Karpas-422 (cell line): Measurements from ENCODE around the gene ZSCAN10. TPM values are rescaled to one million over a fixed set of nuclear protein-coding genes. Genes with fewer than 3 reads are reported as not detected.
"Not testable (repeated sequence)": the region's sequence is repeated elsewhere in the genome, so short reads cannot be mapped to it uniquely, and the experiment has no call there.

Experiments used
- DNase-seq: peaks from one replicate; pipeline ENCODE4 v3.0.0-alpha.2; 2015
- H2AFZ ChIP-seq: fragments of 200-600 bp; sonication (generic); 2 replicates; pipeline ENCODE4 v1.6.1; 2014; ENCODE audit warnings: antibody characterized with exemption, low read length, mixed read lengths
- H3K27ac ChIP-seq: fragments of 200-600 bp; sonication (generic); 2 replicates; pipeline ENCODE4 v1.5.1; 2014; ENCODE audit warnings: mild to moderate bottlenecking, low read length, moderate library complexity
- H3K27me3 ChIP-seq: fragments of 200-600 bp; sonication (generic); 2 replicates; pipeline ENCODE4 v1.6.1; 2014; ENCODE audit warnings: low read length, mixed read lengths
- H3K36me3 ChIP-seq: fragments of 200-600 bp; sonication (generic); 2 replicates; pipeline ENCODE4 v1.6.1; 2014; ENCODE audit warnings: low read length, mixed read lengths; ENCODE audit not compliant: insufficient read depth
- H3K4me1 ChIP-seq: fragments of 200-600 bp; sonication (generic); 2 replicates; pipeline ENCODE4 v1.6.1; 2014; ENCODE audit warnings: mild to moderate bottlenecking, low read length, mixed read lengths
- H3K4me2 ChIP-seq: fragments of 200-600 bp; sonication (generic); 2 replicates; pipeline ENCODE4 v1.6.1; 2014; ENCODE audit warnings: low read length, low read depth, mild to moderate bottlenecking; ENCODE audit not compliant: poor library complexity, severe bottlenecking
- H3K4me3 ChIP-seq: fragments of 200-600 bp; sonication (generic); 2 replicates; pipeline ENCODE4 v1.5.1; 2014; ENCODE audit warnings: mild to moderate bottlenecking, antibody characterized with exemption, low read length, mixed read lengths
- H3K79me2 ChIP-seq: fragments of 200-600 bp; sonication (generic); 2 replicates; pipeline ENCODE4 v1.6.1; 2014; ENCODE audit warnings: mild to moderate bottlenecking, low read length, mixed read lengths
- H3K9ac ChIP-seq: fragments of 200-600 bp; sonication (generic); 2 replicates; pipeline ENCODE4 v1.6.0; 2014; ENCODE audit warnings: low read length
- H3K9me2 ChIP-seq: fragments of 200-600 bp; sonication (generic), shearing (Covaris generic); replicated peaks from 2 replicates; pipeline ENCODE4 v1.6.0; 2014; ENCODE audit warnings: mild to moderate bottlenecking, low read length, moderate library complexity; ENCODE audit not compliant: insufficient read depth
- H3K9me3 ChIP-seq: fragments of 300-700, 200-600 bp; sonication (generic); 2 replicates; pipeline ENCODE4 v1.6.1; 2014; ENCODE audit warnings: low read length, mixed read lengths
- H4K20me1 ChIP-seq: fragments of 200-600 bp; sonication (generic); 2 replicates; pipeline ENCODE4 v1.6.1; 2014; ENCODE audit warnings: mild to moderate bottlenecking, antibody characterized with exemption, low read length, low read depth; ENCODE audit not compliant: insufficient read depth
- total RNA-seq: library from RNA; depleted of rRNA; stranded (reverse); fragments of >200 nt; shearing (Covaris generic); gene quantifications from 2 replicates; pipeline ENCODE4 v1.2.3, GENCODE V29; 2014; ENCODE audit warnings: low replicate concordance

The ZSCAN10 gene
- total RNA-seq, 1 experiment from 2014 or later, result not detected

- Histone ChIP-seq H3K79me2 (no peaks in the 10 kb centered on the region), H3K4me1 (no peaks in the 10 kb centered on the region; the same call in 1 of the 2 replicates), H3K27me3 (no peaks in the 10 kb centered on the region), H3K9me2 (no peaks in the 10 kb centered on the region), H3K27ac (no peak overlapping the region), H3K4me2 (no peak overlapping the region), H2AFZ (no peak overlapping the region), H4K20me1 (no peaks in the 10 kb centered on the region), H3K36me3 (no peaks in the 10 kb centered on the region), H3K9ac (no peak overlapping the region), H3K4me3 (no peak overlapping the region), H3K9me3 (no peaks in the 10 kb centered on the region)
- no peak for DNase-seq
Measured at GRCh38 chr16:3143598-3144320, 44.7 kb upstream of the ZSCAN10 start.

GRCh38 chr16:3143189-3143588 is 44.1 kb upstream of the ZSCAN10 start:
- Histone ChIP-seq H3K4me2 (no peak overlapping the region), H3K36me3 (no peaks in the 10 kb centered on the region), H3K9ac (no peak overlapping the region), H3K4me1 (no peaks in the 10 kb centered on the region), H4K20me1 (no peaks in the 10 kb centered on the region), H3K4me3 (no peak overlapping the region), H3K9me3 (no peaks in the 10 kb centered on the region), H3K27me3 (no peaks in the 10 kb centered on the region), H2AFZ (no peak overlapping the region), H3K27ac (no peak overlapping the region), H3K79me2 (no peaks in the 10 kb centered on the region), H3K9me2 (no peaks in the 10 kb centered on the region)
- no peak for DNase-seq

GRCh38 chr16:3142770-3143169 is 43.7 kb upstream of the ZSCAN10 start:
- no peak overlapping the region for H3K27ac ChIP-seq
- no peaks in the 10 kb centered on the region for H3K36me3 ChIP-seq
- no peak for DNase-seq
- H4K20me1 ChIP-seq, result no peaks in the 10 kb centered on the region
- no peak overlapping the region for H3K9ac ChIP-seq
- no peak overlapping the region for H2AFZ ChIP-seq
- H3K4me3 ChIP-seq, result no peak overlapping the region
- no peaks in the 10 kb centered on the region for H3K79me2 ChIP-seq
- no peaks in the 10 kb centered on the region for H3K27me3 ChIP-seq
- H3K4me1 ChIP-seq, result peaks cover 4% of the 10 kb centered on the region
- H3K4me2 ChIP-seq, result no peak overlapping the region
- H3K9me3 ChIP-seq, result no peaks in the 10 kb centered on the region
- H3K9me2 ChIP-seq, result no peaks in the 10 kb centered on the region

DNA sequence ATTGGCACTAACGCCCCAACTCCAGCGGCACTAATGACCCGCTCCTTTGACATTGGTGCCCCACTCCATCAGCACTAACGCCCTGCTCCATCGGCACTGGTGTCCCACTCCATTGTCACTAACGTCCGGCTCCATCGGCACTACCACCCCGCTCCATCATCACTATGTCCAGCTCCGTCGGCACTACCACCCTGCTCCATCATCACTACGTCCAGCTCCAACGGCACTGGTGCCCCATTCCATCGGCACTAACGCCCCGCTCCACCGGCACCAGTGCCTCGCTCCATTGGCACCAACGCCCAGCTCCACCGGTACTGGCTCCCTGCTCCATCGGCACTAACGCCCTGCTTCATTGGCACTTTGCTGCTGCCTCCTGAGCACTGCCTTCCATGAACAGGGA is 43.2 kb upstream of the ZSCAN10 start:
- Histone ChIP-seq H3K4me2 (no peak overlapping the region), H3K9me3 (no peaks in the 10 kb centered on the region), H3K27me3 (no peaks in the 10 kb centered on the region), H3K4me3 (no peak overlapping the region), H3K79me2 (no peaks in the 10 kb centered on the region), H3K36me3 (no peaks in the 10 kb centered on the region), H3K4me1 (peaks cover 8% of the 10 kb centered on the region), H2AFZ (no peak overlapping the region), H3K9me2 (no peaks in the 10 kb centered on the region), H3K27ac (no peak overlapping the region), H4K20me1 (no peaks in the 10 kb centered on the region), H3K9ac (no peak overlapping the region)
- DNase-seq, result no peak

GRCh38 chr16:3141781-3142311 is 42.8 kb upstream of the ZSCAN10 start:
- no peaks in the 10 kb centered on the region for H3K36me3 ChIP-seq
- peaks cover 2% of the 10 kb centered on the region; the same call in 1 of the 2 replicates for H3K79me2 ChIP-seq
- H3K4me3 ChIP-seq, result no peak overlapping the region
- H3K27ac ChIP-seq, result no peak overlapping the region
- H3K4me1 ChIP-seq, result peaks cover 12% of the 10 kb centered on the region
- no peak overlapping the region for H2AFZ ChIP-seq
- no peak overlapping the region for H3K9ac ChIP-seq
- no peaks in the 10 kb centered on the region for H3K9me3 ChIP-seq
- no peaks in the 10 kb centered on the region for H3K9me2 ChIP-seq
- H3K4me2 ChIP-seq, result no peak overlapping the region
- no peak for DNase-seq
- no peaks in the 10 kb centered on the region for H4K20me1 ChIP-seq
- no peaks in the 10 kb centered on the region for H3K27me3 ChIP-seq

- no peak for DNase-seq
- Histone ChIP-seq H3K79me2 (peaks cover 8% of the 10 kb centered on the region), H3K27ac (no peak overlapping the region), H3K4me1 (peaks cover 21% of the 10 kb centered on the region), H3K27me3 (no peaks in the 10 kb centered on the region), H3K4me2 (no peak overlapping the region), H2AFZ (no peak overlapping the region), H4K20me1 (no peaks in the 10 kb centered on the region), H3K36me3 (no peaks in the 10 kb centered on the region), H3K4me3 (no peak overlapping the region), H3K9ac (no peak overlapping the region), H3K9me2 (no peaks in the 10 kb centered on the region), H3K9me3 (no peaks in the 10 kb centered on the region)
Measured at GRCh38 chr16:3140603-3141427, 41.7 kb upstream of the ZSCAN10 start.

- not testable (repeated sequence) for H3K9ac ChIP-seq, H3K27me3 ChIP-seq, H3K4me2 ChIP-seq, H2AFZ ChIP-seq, H3K36me3 ChIP-seq, H3K9me3 ChIP-seq, H3K4me3 ChIP-seq, H3K27ac ChIP-seq, H3K9me2 ChIP-seq, H4K20me1 ChIP-seq, DNase-seq
- Histone ChIP-seq H3K79me2 (peaks cover 17% of the 10 kb centered on the region), H3K4me1 (peaks cover 24% of the 10 kb centered on the region)
Measured at GRCh38 chr16:3139561-3139960, 40.5 kb upstream of the ZSCAN10 start.

- no peak overlapping the region for H3K4me3 ChIP-seq
- peaks cover 6% of the 10 kb centered on the region for H4K20me1 ChIP-seq
- no peaks in the 10 kb centered on the region for H3K27me3 ChIP-seq
- H3K9ac ChIP-seq, result no peak overlapping the region
- peaks cover 23% of the 10 kb centered on the region for H3K79me2 ChIP-seq
- peaks cover 24% of the 10 kb centered on the region for H3K4me1 ChIP-seq
- no peak overlapping the region for H3K27ac ChIP-seq
- no peak overlapping the region for H3K4me2 ChIP-seq
- H3K36me3 ChIP-seq, result no peaks in the 10 kb centered on the region
- DNase-seq, result no peak
- no peak overlapping the region for H2AFZ ChIP-seq
- H3K9me2 ChIP-seq, result no peaks in the 10 kb centered on the region
- H3K9me3 ChIP-seq, result no peaks in the 10 kb centered on the region
Measured at GRCh38 chr16:3138823-3139426, 39.8 kb upstream of the ZSCAN10 start.
